ENCODE data around the gene TTC28. TPM values are rescaled to one million over a fixed set of nuclear protein-coding genes. Genes with fewer than 3 reads are reported as not detected.

TTC28 gene
- total RNA-seq, 2 donors from 2014 or later, result 5.7 to 6.0 TPM

DNA sequence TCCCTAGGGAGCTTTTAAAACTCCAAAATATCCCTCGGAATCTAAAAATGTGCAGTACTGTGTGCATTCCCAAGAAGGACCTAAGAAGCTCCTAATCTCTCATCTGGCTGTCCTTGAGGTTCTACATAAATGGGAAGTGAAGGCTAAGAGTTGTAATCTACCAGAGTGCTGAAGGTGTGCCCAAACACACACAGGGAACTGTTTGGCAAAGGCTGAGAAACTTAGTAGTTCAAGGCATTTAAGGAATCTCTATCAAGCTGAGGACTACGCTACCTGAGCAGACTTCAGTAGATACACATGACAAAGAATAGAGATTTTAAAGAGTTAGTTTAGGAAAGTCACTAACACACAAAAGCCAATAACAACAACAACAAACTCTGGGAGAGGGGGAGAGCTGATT, 71.1 kb downstream of the TTC28 start:
- ATAC-seq (no peak), DNase-seq (ENCODE audit: low spot score) (no peak)
- no peaks in the 10 kb centered on the region for H3K9me3 Mint-ChIP-seq
- no peaks in the 10 kb centered on the region for H3K4me1 Mint-ChIP-seq (ENCODE audit: low read depth in 2 of 2)
- H3K36me3 Mint-ChIP-seq, result no peaks in the 10 kb centered on the region
- no peak overlapping the region for H3K4me3 Mint-ChIP-seq
- H3K27me3 Mint-ChIP-seq, result peaks cover 38 to 54% of the 10 kb centered on the region in 2 donors
- H3K27ac Mint-ChIP-seq, result no peak overlapping the region

- no peak for ATAC-seq
- no peaks in the 10 kb centered on the region for H3K36me3 Mint-ChIP-seq
- peaks cover 31 to 47% of the 10 kb centered on the region in 2 donors for H3K27me3 Mint-ChIP-seq
- H3K9me3 Mint-ChIP-seq, result no peaks in the 10 kb centered on the region
- no peak for DNase-seq (ENCODE audit: low spot score)
- no peaks in the 10 kb centered on the region for H3K4me1 Mint-ChIP-seq (ENCODE audit: low read depth in 2 of 2)
- no peak overlapping the region for H3K27ac Mint-ChIP-seq
- no peak overlapping the region for H3K4me3 Mint-ChIP-seq
These were observed 71.8 kb downstream of the TTC28 start for GRCh38 chr22:28607795-28608194.

- Mint-ChIP-seq H3K27ac (no peak overlapping the region), H3K4me3 (no peak overlapping the region), H3K27me3 (peaks cover 17 to 31% of the 10 kb centered on the region in 2 donors), H3K4me1 (ENCODE audit: low read depth in 2 of 2) (no peaks in the 10 kb centered on the region), H3K9me3 (no peaks in the 10 kb centered on the region), H3K36me3 (no peaks in the 10 kb centered on the region)
- DNase-seq (ENCODE audit: low spot score), result no peak
- ATAC-seq, result no peak
These were observed 74.5 kb downstream of the TTC28 start for GRCh38 chr22:28604966-28605761.

DNA sequence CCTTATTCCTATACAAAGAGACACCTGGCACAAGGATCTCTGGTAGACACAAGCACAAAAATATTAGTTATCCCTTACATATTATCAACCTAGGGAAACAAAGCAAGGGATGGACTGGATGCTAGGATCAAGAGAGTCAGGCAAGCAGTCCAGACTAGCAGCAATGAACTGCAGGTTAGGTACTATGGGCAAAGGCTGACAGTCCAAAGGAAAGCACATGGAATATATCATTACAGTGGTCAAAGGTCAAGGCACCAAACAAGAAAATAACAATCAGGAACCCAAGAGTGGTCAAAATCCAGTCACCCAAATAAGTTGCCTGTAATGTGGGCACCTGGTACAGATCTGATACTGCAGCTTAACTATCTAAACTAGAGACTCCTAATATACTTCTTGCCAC, 77.7 kb downstream of the TTC28 start:
- no peak for ATAC-seq
- no peak overlapping the region for H3K27ac Mint-ChIP-seq
- no peaks in the 10 kb centered on the region for H3K9me3 Mint-ChIP-seq
- H3K4me3 Mint-ChIP-seq, result no peak overlapping the region
- peaks cover 4 to 14% of the 10 kb centered on the region in 2 donors for H3K27me3 Mint-ChIP-seq
- no peak for DNase-seq (ENCODE audit: low spot score)
- no peaks in the 10 kb centered on the region for H3K4me1 Mint-ChIP-seq (ENCODE audit: low read depth in 2 of 2)
- H3K36me3 Mint-ChIP-seq, result no peaks in the 10 kb centered on the region

DNA sequence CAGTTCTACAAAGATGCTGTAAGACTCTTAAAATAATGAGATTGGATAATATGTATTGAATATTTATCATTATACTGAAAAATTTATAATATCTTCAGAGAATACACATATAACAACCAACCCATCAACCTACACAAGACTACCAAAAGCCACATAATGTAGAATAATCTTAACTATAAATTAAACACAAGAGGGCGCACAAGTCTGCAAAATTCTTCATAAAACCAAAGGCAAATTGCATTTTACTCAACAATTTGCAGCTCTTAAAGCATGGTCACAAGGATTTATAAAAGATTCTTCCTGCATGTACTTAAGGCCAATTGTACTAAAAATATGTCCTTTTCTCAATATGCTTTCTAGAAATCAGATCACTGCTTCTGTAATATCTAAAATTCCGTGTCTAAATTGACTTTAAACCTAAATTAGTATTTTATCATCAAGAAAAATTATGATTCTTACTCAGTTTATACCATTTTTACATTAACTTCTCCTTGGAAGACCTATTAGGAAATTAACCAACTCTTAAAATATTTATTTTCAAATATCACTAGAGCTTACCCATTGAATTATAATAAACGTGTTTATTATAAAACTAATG, 79.0 kb downstream of the TTC28 start:
- Mint-ChIP-seq H3K27ac (no peak overlapping the region), H3K4me3 (no peak overlapping the region), H3K36me3 (no peaks in the 10 kb centered on the region), H3K9me3 (no peaks in the 10 kb centered on the region), H3K27me3 (peaks cover 7 to 20% of the 10 kb centered on the region in 2 donors), H3K4me1 (ENCODE audit: low read depth in 2 of 2) (no peaks in the 10 kb centered on the region)
- ATAC-seq (no peak), DNase-seq (ENCODE audit: low spot score) (no peak)

DNA sequence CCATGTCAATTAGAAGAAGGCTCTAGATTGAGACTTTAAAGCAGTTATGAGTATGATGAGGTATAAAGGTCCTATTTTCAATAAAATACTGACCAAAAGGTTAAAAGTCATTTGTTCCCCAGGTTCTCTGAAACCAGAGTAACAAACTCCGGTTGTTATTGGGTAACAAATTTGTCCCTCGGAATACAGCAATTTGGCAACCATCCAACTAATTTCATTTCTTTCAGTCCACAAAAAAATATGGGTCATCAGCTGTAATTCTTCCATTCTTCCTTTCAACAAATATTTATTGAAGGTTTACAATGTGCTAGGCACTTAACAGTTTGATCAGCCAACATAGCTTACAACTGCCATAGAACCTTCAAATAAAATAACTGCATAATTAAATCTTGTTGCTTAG, 79.9 kb downstream of the TTC28 start:
- Mint-ChIP-seq H3K36me3 (no peaks in the 10 kb centered on the region), H3K27ac (no peak overlapping the region), H3K4me3 (no peak overlapping the region), H3K27me3 (peaks cover 7 to 21% of the 10 kb centered on the region in 2 donors), H3K9me3 (no peaks in the 10 kb centered on the region), H3K4me1 (ENCODE audit: low read depth in 2 of 2) (no peaks in the 10 kb centered on the region)
- DNase-seq (ENCODE audit: low spot score) (no peak), ATAC-seq (no peak)

DNA sequence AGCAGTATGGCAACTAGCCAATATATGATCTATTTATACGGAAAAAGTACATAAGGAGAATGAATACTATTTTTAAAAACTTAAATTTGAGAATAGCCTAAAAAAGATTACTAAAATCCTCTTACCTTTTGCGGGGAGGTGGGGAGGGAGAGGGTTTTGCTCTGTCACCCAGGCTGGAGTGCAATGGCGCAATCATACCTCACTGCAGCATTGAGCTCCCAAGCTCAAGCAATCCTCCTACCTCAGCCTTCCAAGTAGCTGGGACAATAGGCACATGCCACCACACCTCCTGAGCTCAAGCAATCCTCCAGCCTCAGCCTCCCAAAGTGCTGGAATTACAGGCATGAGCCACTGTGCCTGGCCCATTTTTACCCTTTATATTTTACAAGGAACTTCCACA, 82.0 kb downstream of the TTC28 start:
- H3K4me1 Mint-ChIP-seq (ENCODE audit: low read depth in 2 of 2), result no peaks in the 10 kb centered on the region
- no peak overlapping the region for H3K27ac Mint-ChIP-seq
- H3K27me3 Mint-ChIP-seq, result peaks cover 7 to 23% of the 10 kb centered on the region in 2 donors
- no peaks in the 10 kb centered on the region for H3K9me3 Mint-ChIP-seq
- H3K36me3 Mint-ChIP-seq, result no peaks in the 10 kb centered on the region
- H3K4me3 Mint-ChIP-seq, result no peak overlapping the region
- ATAC-seq (no peak), DNase-seq (ENCODE audit: low spot score) (no peak)

- H3K27me3 Mint-ChIP-seq, result peaks cover 4 to 18% of the 10 kb centered on the region in 2 donors
- H3K9me3 Mint-ChIP-seq, result no peaks in the 10 kb centered on the region
- no peak overlapping the region for H3K27ac Mint-ChIP-seq
- H3K4me3 Mint-ChIP-seq, result no peak overlapping the region
- no peaks in the 10 kb centered on the region for H3K36me3 Mint-ChIP-seq
- ATAC-seq (no peak), DNase-seq (ENCODE audit: low spot score) (no peak)
- no peaks in the 10 kb centered on the region for H3K4me1 Mint-ChIP-seq (ENCODE audit: low read depth in 2 of 2)
These were observed 84.7 kb downstream of the TTC28 start for GRCh38 chr22:28594797-28595462.

DNA sequence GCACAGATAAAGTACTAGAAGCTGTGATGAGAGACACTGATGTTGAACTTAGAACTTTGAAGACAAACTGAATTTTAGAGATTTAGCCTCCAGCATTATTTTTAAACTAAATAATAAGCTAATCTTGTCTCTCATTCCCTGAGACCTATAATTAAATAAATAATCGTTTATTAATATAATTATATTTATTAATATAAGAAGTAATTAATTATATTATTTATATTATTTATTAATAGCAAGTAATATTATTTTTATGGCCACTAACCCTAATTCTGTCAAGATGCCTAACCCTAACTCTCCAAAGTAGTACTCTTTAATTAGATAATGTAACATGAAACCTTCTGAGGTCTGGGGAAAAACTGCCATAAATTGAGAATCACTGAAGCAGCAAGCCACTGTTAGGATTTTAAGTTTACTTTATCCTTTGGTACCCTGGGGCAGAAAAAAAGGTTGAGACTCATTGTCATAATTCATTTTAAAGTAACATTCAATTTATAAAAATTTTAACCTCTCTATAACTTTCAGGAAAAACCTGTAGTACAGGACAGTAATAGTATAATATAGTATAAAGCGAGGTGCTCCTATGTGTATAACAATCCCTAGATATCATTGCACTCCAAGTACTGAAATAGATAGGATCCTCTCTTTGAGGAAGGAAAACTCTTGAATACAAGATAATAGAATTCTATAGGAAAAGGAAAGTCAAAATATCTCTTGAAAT, 85.4 kb downstream of the TTC28 start:
- ATAC-seq, result no peak
- Mint-ChIP-seq H3K27me3 (peaks cover 4 to 18% of the 10 kb centered on the region in 2 donors), H3K4me3 (no peak overlapping the region), H3K9me3 (no peaks in the 10 kb centered on the region), H3K27ac (no peak overlapping the region), H3K36me3 (no peaks in the 10 kb centered on the region), H3K4me1 (ENCODE audit: low read depth in 2 of 2) (no peaks in the 10 kb centered on the region)
- DNase-seq (ENCODE audit: low spot score), result no peak

- Mint-ChIP-seq H3K27me3 (peaks cover 10 to 23% of the 10 kb centered on the region in 2 donors), H3K27ac (no peak overlapping the region), H3K36me3 (no peaks in the 10 kb centered on the region), H3K9me3 (no peaks in the 10 kb centered on the region), H3K4me1 (ENCODE audit: low read depth in 2 of 2) (no peaks in the 10 kb centered on the region), H3K4me3 (no peak overlapping the region)
- ATAC-seq, result no peak
- no peak for DNase-seq (ENCODE audit: low spot score)
These were observed 86.3 kb downstream of the TTC28 start for GRCh38 chr22:28593299-28593698.

DNA sequence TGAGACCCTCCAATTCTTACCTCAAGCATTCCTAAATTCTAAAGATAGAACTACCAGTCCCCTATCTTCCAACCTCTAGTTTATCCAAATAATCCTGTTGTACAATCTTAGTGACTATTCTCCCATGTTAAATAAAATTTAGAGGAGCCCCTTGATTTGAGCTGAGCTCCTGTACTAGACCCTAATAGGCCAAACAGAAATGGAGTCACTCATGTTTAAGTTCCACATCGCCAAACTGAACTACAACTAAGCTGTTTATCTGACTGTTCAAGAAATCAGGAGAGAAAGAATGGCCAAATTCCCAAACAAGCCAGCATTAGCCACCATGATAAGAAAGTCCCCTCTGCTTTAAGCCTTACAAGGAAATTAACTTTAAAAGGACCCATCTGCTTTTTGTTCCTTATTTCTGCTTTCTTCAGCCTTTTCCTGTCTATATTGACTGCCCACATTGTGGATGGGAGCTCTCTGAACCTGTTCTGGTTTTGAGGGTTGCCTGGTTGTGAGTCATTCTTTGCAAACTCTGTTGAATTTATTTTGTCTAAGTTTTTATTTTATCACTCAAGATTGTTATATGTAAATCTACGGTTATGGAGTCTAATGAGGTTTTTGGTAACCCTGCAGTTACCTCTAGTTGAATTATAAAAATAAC, 90.4 kb downstream of the TTC28 start:
- DNase-seq (ENCODE audit: low spot score) (no peak), ATAC-seq (no peak)
- H3K27me3 Mint-ChIP-seq, result peaks cover 13% of the 10 kb centered on the region in 2 donors
- H3K4me1 Mint-ChIP-seq (ENCODE audit: low read depth in 2 of 2), result no peaks in the 10 kb centered on the region
- no peaks in the 10 kb centered on the region for H3K36me3 Mint-ChIP-seq
- no peak overlapping the region for H3K27ac Mint-ChIP-seq
- H3K4me3 Mint-ChIP-seq, result no peak overlapping the region
- no peaks in the 10 kb centered on the region for H3K9me3 Mint-ChIP-seq

GRCh38 chr22:28585324-28585723, 94.3 kb downstream of the TTC28 start:
- Mint-ChIP-seq H3K4me3 (no peak overlapping the region), H3K27me3 (peaks cover 23 to 26% of the 10 kb centered on the region in 2 donors), H3K4me1 (ENCODE audit: low read depth in 2 of 2) (no peaks in the 10 kb centered on the region), H3K36me3 (no peaks in the 10 kb centered on the region), H3K27ac (no peak overlapping the region), H3K9me3 (no peaks in the 10 kb centered on the region)
- DNase-seq (ENCODE audit: low spot score), result no peak
- ATAC-seq, result no peak

DNA sequence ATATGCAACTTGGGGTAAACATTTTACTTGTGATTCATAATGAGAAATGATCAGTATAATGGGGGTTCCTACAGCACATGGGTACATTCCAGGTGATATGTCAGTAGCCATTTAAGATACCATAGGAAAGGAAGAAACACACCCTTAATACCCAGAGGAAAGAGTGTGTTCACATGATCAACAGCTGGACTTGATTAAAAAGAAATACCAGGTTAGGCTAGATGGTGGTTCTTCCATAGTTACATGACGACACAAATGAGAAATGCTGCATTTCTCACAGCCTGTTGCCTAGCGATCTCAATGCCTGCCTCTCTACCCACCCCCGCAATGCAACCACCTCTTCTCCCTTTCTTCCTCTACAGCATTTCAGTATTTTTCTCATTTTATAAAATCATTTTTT, 96.8 kb downstream of the TTC28 start:
- H3K4me1 Mint-ChIP-seq (ENCODE audit: low read depth in 2 of 2), result no peaks in the 10 kb centered on the region
- H3K9me3 Mint-ChIP-seq, result no peaks in the 10 kb centered on the region
- no peak for ATAC-seq
- no peak overlapping the region for H3K4me3 Mint-ChIP-seq
- no peak for DNase-seq (ENCODE audit: low spot score)
- H3K36me3 Mint-ChIP-seq, result no peaks in the 10 kb centered on the region
- H3K27me3 Mint-ChIP-seq, result peaks cover 22 to 25% of the 10 kb centered on the region in 2 donors
- no peak overlapping the region for H3K27ac Mint-ChIP-seq
